Loucy (cell line): ENCODE measurements around the gene BANP.

Experiments used
- H2AFZ ChIP-seq: fragments of 200-600 bp; sonication (generic); 2 replicates; pipeline ENCODE4 v1.6.0; 2016; ENCODE audit warnings: antibody characterized with exemption, mild to moderate bottlenecking, low read length, moderate library complexity
- H3F3A ChIP-seq: fragments of 200-600 bp; 2 replicates; pipeline ENCODE4 v1.6.0; 2016; ENCODE audit warnings: antibody characterized with exemption, low read depth, mild to moderate bottlenecking
- H3K27me3 ChIP-seq: fragments of 200-600 bp; sonication (generic); 2 replicates; pipeline ENCODE4 v1.6.1; 2014; ENCODE audit warnings: low read length, mild to moderate bottlenecking; ENCODE audit not compliant: insufficient read depth, poor library complexity, severe bottlenecking
- H3K36me3 ChIP-seq: fragments of 200-600 bp; sonication (generic); 2 replicates; pipeline ENCODE4 v1.6.1; 2016; ENCODE audit warnings: low read length; ENCODE audit not compliant: insufficient read depth
- H3K4me1 ChIP-seq: fragments of 200-600 bp; sonication (generic); 2 replicates; pipeline ENCODE4 v1.5.1; 2014; ENCODE audit warnings: low read length, mild to moderate bottlenecking; ENCODE audit not compliant: insufficient read depth, poor library complexity, severe bottlenecking
- H3K4me2 ChIP-seq: fragments of 200-600 bp; sonication (generic); 2 replicates; pipeline ENCODE4 v1.6.0; 2014; ENCODE audit warnings: antibody characterized with exemption, low read length, low read depth, mild to moderate bottlenecking; ENCODE audit not compliant: poor library complexity, severe bottlenecking
- H3K4me3 ChIP-seq: fragments of 200-600 bp; sonication (generic); 2 replicates; pipeline ENCODE4 v1.5.1; 2014; ENCODE audit warnings: low read length, mild to moderate bottlenecking, mixed read lengths; ENCODE audit not compliant: poor library complexity, severe bottlenecking
- H3K79me2 ChIP-seq: fragments of 200-600 bp; sonication (generic); 2 replicates; pipeline ENCODE4 v1.6.1; 2014; ENCODE audit warnings: low read length; ENCODE audit not compliant: insufficient read depth
- H3K9ac ChIP-seq: fragments of 200-600 bp; sonication (generic); 2 replicates; pipeline ENCODE4 v1.6.0; 2014; ENCODE audit warnings: mild to moderate bottlenecking, low read depth, low read length, moderate library complexity; ENCODE audit not compliant: poor library complexity, severe bottlenecking
- H3K9me2 ChIP-seq: fragments of 200-600 bp; sonication (generic); replicated peaks from 2 replicates; pipeline ENCODE4 v1.6.1; 2016; ENCODE audit warnings: low read depth, low read length, mixed read lengths
- H3K9me3 ChIP-seq: fragments of 200-600 bp; sonication (generic); 2 replicates; pipeline ENCODE4 v1.6.1; 2014; ENCODE audit warnings: mild to moderate bottlenecking, antibody characterized with exemption, low read length, low read depth; ENCODE audit not compliant: insufficient read depth
- H4K20me1 ChIP-seq: fragments of 200-600 bp; sonication (generic); 2 replicates; pipeline ENCODE4 v1.6.0; 2014; ENCODE audit warnings: antibody characterized with exemption, low read length, mild to moderate bottlenecking; ENCODE audit not compliant: insufficient read depth, poor library complexity, severe bottlenecking
- CTCF ChIP-seq: fragments of 200-600 bp; sonication (generic); conservative IDR thresholded peaks from 2 replicates; pipeline ENCODE4 v1.5.1; 2014; ENCODE audit warnings: mild to moderate bottlenecking, antibody characterized with exemption, low read length
- EZH2phosphoT487 ChIP-seq: fragments of 200-600 bp; IDR thresholded peaks from 2 replicates; pipeline ENCODE4 v1.6.1; 2018; ENCODE audit warnings: antibody characterized with exemption, mild to moderate bottlenecking, moderate library complexity, borderline replicate concordance

BANP gene

GRCh38 chr16:88084881-88085280 lies 133.6 kb downstream of the BANP start:
- Histone ChIP-seq H3K9me2 (no peaks in the 10 kb centered on the region), H3K4me3 (no peak overlapping the region), H3K36me3 (no peaks in the 10 kb centered on the region), H3K27me3 (no peaks in the 10 kb centered on the region), H3K4me1 (no peaks in the 10 kb centered on the region), H3F3A (no peaks in the 10 kb centered on the region), H2AFZ (no peak overlapping the region), H3K9me3 (no peaks in the 10 kb centered on the region), H3K4me2 (no peak overlapping the region), H4K20me1 (no peaks in the 10 kb centered on the region), H3K9ac (no peak overlapping the region), H3K79me2 (no peaks in the 10 kb centered on the region)
- no peak for TF ChIP-seq CTCF
- no peak for TF ChIP-seq EZH2phosphoT487

- H3K79me2 ChIP-seq: no peaks in the 10 kb centered on the region
- no peak overlapping the region for H3K4me3 ChIP-seq
- TF ChIP-seq EZH2phosphoT487: no peak
- TF ChIP-seq CTCF: no peak
Measured at GRCh38 chr16:88086571-88087516, 135.6 kb downstream of the BANP start.

DNA sequence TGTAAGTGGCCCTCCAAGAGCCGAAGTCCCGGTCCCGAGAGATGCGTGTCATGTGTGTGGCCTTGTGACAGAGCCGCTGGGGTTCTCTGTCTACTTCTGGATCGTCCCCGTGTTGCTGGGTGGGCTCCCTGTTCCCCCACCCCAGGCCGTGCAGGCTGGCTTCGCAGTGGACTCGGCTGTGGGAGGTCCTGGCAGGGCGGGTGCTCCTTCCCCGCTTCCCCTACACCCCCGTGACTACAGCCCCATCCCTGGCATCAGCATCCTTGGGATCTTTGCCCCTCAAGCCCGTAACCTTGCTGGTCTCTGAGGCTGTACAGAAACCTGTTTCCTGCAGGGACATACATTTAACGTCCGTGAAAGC lies 136.3 kb downstream of the BANP start:
- Histone ChIP-seq H3K9ac (no peak overlapping the region), H3F3A (no peaks in the 10 kb centered on the region), H3K36me3 (no peaks in the 10 kb centered on the region), H4K20me1 (no peaks in the 10 kb centered on the region), H3K4me1 (no peaks in the 10 kb centered on the region), H3K4me2 (no peak overlapping the region), H3K9me3 (no peaks in the 10 kb centered on the region), H3K4me3 (no peak overlapping the region), H2AFZ (no peak overlapping the region), H3K27me3 (no peaks in the 10 kb centered on the region), H3K79me2 (no peaks in the 10 kb centered on the region), H3K9me2 (no peaks in the 10 kb centered on the region)
- TF ChIP-seq CTCF: no peak
- TF ChIP-seq EZH2phosphoT487: no peak

More at GRCh38 chr16:88086571-88087516, 135.6 kb downstream of the BANP start:
- no peaks in the 10 kb centered on the region for H3K9me3 ChIP-seq
- no peak overlapping the region for H3K4me2 ChIP-seq
- no peaks in the 10 kb centered on the region for H4K20me1 ChIP-seq
- no peaks in the 10 kb centered on the region for H3K4me1 ChIP-seq
- H2AFZ ChIP-seq: no peak overlapping the region
- H3K36me3 ChIP-seq: no peaks in the 10 kb centered on the region
- H3K9me2 ChIP-seq: no peaks in the 10 kb centered on the region
- H3K27me3 ChIP-seq: no peaks in the 10 kb centered on the region
- H3F3A ChIP-seq: no peaks in the 10 kb centered on the region
- H3K9ac ChIP-seq: no peak overlapping the region
